Activated CD8-positive, alpha-beta T cell treated with anti-CD3 and anti-CD28 coated beads for 36 hours (primary cell): ENCODE measurements around the gene NEB. TPM values are rescaled to one million over a fixed set of nuclear protein-coding genes. Genes with fewer than 3 reads are reported as not detected.

ENCODE experiments used
- ATAC-seq: fragments of 200-7000 bp; cut with Tn5 transposase; one replicate; pipeline ENCODE4 v1.10.0; 2021; ENCODE audit warnings: mild to moderate bottlenecking, moderate library complexity
- CTCF ChIA-PET: fragments of 350-600 bp; sonication (Branson Sonifier 250); formaldehyde crosslinking; loops from one replicate; lab custom pipeline; 2021; ENCODE audit warnings: antibody characterized with exemption; lab: Charles Lee
- POLR2A ChIA-PET: fragments of 350-600 bp; sonication (Branson Sonifier 250); formaldehyde crosslinking; loops from one replicate; lab custom pipeline; 2021; ENCODE audit warnings: antibody characterized with exemption; lab: Charles Lee
- DNase-seq: peaks from one replicate; pipeline ENCODE4 v3.0.0-alpha.2; 2020
- H3K27ac Mint-ChIP-seq: one replicate; pipeline ENCODE4 v1.8.0; 2021; ENCODE audit warnings: mild to moderate bottlenecking, mixed read lengths
- H3K27me3 Mint-ChIP-seq: one replicate; pipeline ENCODE4 v1.8.0; 2021; ENCODE audit warnings: mixed read lengths
- H3K36me3 Mint-ChIP-seq: one replicate; pipeline ENCODE4 v1.8.0; 2021; ENCODE audit warnings: low read depth, mixed read lengths
- H3K4me1 Mint-ChIP-seq: one replicate; pipeline ENCODE4 v1.8.0; 2021; ENCODE audit warnings: low read depth, mixed read lengths
- H3K4me3 Mint-ChIP-seq: one replicate; pipeline ENCODE4 v1.8.0; 2021; ENCODE audit warnings: mild to moderate bottlenecking, moderate library complexity, mixed read lengths
- H3K9me3 Mint-ChIP-seq: one replicate; pipeline ENCODE4 v1.8.0; 2021; ENCODE audit warnings: mixed read lengths
- CTCF ChIP-seq: fragments of 200-600 bp; IDR thresholded peaks from one replicate; pipeline ENCODE4 v1.8.0; 2022; ENCODE audit warnings: antibody characterized with exemption, mild to moderate bottlenecking
- intact Hi-C: fragments of 100-400 bp; cut with micrococcal nuclease; formaldehyde crosslinking; loops from one replicate; pipeline ENCODE4 v1.10.0; 2022
- total RNA-seq, 2 experiments: library from RNA; stranded (reverse); gene quantifications; one replicate each; pipeline ENCODE4 v1.2.3, GENCODE V29; 2021

The NEB gene
- total RNA-seq, 2 experiments from 2014 or later, result 0.18 to 0.34 TPM

DNA sequence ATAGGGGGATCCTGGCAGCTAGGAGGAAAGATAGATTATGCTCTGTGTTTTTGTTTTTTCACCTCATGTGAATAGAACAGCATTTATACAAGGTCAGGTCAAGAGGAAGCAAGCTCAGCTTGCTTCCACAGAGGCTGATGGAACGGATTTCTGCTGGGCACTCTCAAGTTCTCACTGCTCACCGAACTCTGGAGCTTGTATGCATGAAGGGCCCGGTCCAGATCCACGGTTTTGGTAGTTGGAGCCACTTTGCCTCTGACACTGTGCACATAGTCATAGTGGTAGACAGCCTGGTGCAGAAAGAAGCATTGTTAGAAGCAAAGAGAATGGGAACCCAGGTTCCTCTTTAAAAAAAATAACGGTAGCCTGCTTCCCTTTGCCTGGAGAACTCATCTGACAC, 182.7 kb downstream of the NEB start:
- Mint-ChIP-seq H3K27me3 (no peaks in the 10 kb centered on the region), H3K4me3 (no peak overlapping the region), H3K4me1 (no peaks in the 10 kb centered on the region), H3K27ac (no peak overlapping the region), H3K9me3 (no peaks in the 10 kb centered on the region), H3K36me3 (peaks cover 2% of the 10 kb centered on the region)
- POLR2A ChIA-PET, result no interaction called here
- no peak for DNase-seq
- intact Hi-C loops, result no loop called here
- CTCF ChIA-PET, result no interaction called here
- TF ChIP-seq CTCF, result no peak
- no peak for ATAC-seq

- H3K9me3 Mint-ChIP-seq, result no peaks in the 10 kb centered on the region
- no peak for TF ChIP-seq CTCF
- DNase-seq, result no peak
- ChIA-PET POLR2A (no interaction called here), CTCF (interaction anchor here (1.0 kb wide), 1 partner anchor 11 kb away, joined by 3 read pairs; no protein-coding TSS in a partner anchor)
- no peaks in the 10 kb centered on the region for H3K4me1 Mint-ChIP-seq
- peaks cover 2% of the 10 kb centered on the region for H3K36me3 Mint-ChIP-seq
- no peak overlapping the region for H3K4me3 Mint-ChIP-seq
- H3K27ac Mint-ChIP-seq, result no peak overlapping the region
- intact Hi-C loops, result no loop called here
- no peaks in the 10 kb centered on the region for H3K27me3 Mint-ChIP-seq
- ATAC-seq, result no peak
Measured at GRCh38 chr2:151549191-151549590, 185.1 kb downstream of the NEB start.

GRCh38 chr2:151544449-151544848, 189.8 kb downstream of the NEB start:
- no peaks in the 10 kb centered on the region for H3K27me3 Mint-ChIP-seq
- DNase-seq (no peak), ATAC-seq (no peak)
- H3K36me3 Mint-ChIP-seq, result peaks cover 2% of the 10 kb centered on the region
- TF ChIP-seq CTCF, result no peak
- no peaks in the 10 kb centered on the region for H3K4me1 Mint-ChIP-seq
- H3K4me3 Mint-ChIP-seq, result no peak overlapping the region
- ChIA-PET CTCF (no interaction called here), POLR2A (no interaction called here)
- H3K27ac Mint-ChIP-seq, result no peak overlapping the region
- H3K9me3 Mint-ChIP-seq, result no peaks in the 10 kb centered on the region
- intact Hi-C loops, result no loop called here

GRCh38 chr2:151543876-151544275, 190.4 kb downstream of the NEB start:
- no peak overlapping the region for H3K4me3 Mint-ChIP-seq
- CTCF ChIA-PET, result interaction anchor here (0.6 kb wide), 1 partner anchor 12 kb away, joined by 3 read pairs; no protein-coding TSS in a partner anchor
- POLR2A ChIA-PET, result no interaction called here
- no peak overlapping the region for H3K27ac Mint-ChIP-seq
- intact Hi-C loops, result no loop called here
- TF ChIP-seq CTCF, result no peak
- DNase-seq, result no peak
- no peaks in the 10 kb centered on the region for H3K4me1 Mint-ChIP-seq
- H3K36me3 Mint-ChIP-seq, result peaks cover 2% of the 10 kb centered on the region
- H3K27me3 Mint-ChIP-seq, result no peaks in the 10 kb centered on the region
- no peak for ATAC-seq
- H3K9me3 Mint-ChIP-seq, result no peaks in the 10 kb centered on the region

GRCh38 chr2:151534001-151534400, 200.3 kb downstream of the NEB start:
- H3K36me3 Mint-ChIP-seq, result no peaks in the 10 kb centered on the region
- H3K27ac Mint-ChIP-seq, result no peak overlapping the region
- CTCF ChIA-PET, result no interaction called here

More at GRCh38 chr2:151534001-151534400, 200.3 kb downstream of the NEB start:
- Mint-ChIP-seq H3K9me3 (no peaks in the 10 kb centered on the region), H3K4me1 (no peaks in the 10 kb centered on the region), H3K27me3 (no peaks in the 10 kb centered on the region), H3K4me3 (no peak overlapping the region)
- DNase-seq (no peak), ATAC-seq (no peak)
- TF ChIP-seq CTCF, result no peak
- intact Hi-C loops, result no loop called here
- POLR2A ChIA-PET, result no interaction called here
